Adipocyte (in vitro differentiated cells): Measurements from ENCODE around the gene ARSK.
A peak's percentile ranks its signal among the peaks of the same experiment; 100 is the strongest.

ENCODE experiments used
- DNase-seq: peaks from one replicate; pipeline ENCODE4 v3.0.0-alpha.2; 2015; ENCODE audit warnings: low read depth
- H3K27me3 ChIP-seq: replicated peaks from 2 replicates; pipeline ENCODE4 v1.7.0; 2013; ENCODE audit warnings: mild to moderate bottlenecking, low read length, moderate library complexity; ENCODE audit not compliant: control insufficient read depth, insufficient read depth
- H3K36me3 ChIP-seq: 2 replicates; pipeline ENCODE4 v1.7.0; 2013; ENCODE audit warnings: low read length, mild to moderate bottlenecking, moderate library complexity; ENCODE audit not compliant: control insufficient read depth, insufficient read depth, severe bottlenecking
- H3K4me1 ChIP-seq: 2 replicates; pipeline ENCODE4 v1.7.0; 2013; ENCODE audit warnings: mild to moderate bottlenecking, low read length, moderate library complexity; ENCODE audit not compliant: control insufficient read depth, insufficient read depth
- H3K4me3 ChIP-seq: 2 replicates; pipeline ENCODE4 v1.7.0; 2013; ENCODE audit warnings: mild to moderate bottlenecking, low read length, moderate library complexity
- H3K9ac ChIP-seq: 2 replicates; pipeline ENCODE4 v1.7.0; 2013; ENCODE audit warnings: mild to moderate bottlenecking, low read length, moderate library complexity
- H3K9me3 ChIP-seq: 2 replicates; pipeline ENCODE4 v1.7.0; 2013; ENCODE audit warnings: mild to moderate bottlenecking, low read length, moderate library complexity; ENCODE audit not compliant: control insufficient read depth

The ARSK gene

DNA sequence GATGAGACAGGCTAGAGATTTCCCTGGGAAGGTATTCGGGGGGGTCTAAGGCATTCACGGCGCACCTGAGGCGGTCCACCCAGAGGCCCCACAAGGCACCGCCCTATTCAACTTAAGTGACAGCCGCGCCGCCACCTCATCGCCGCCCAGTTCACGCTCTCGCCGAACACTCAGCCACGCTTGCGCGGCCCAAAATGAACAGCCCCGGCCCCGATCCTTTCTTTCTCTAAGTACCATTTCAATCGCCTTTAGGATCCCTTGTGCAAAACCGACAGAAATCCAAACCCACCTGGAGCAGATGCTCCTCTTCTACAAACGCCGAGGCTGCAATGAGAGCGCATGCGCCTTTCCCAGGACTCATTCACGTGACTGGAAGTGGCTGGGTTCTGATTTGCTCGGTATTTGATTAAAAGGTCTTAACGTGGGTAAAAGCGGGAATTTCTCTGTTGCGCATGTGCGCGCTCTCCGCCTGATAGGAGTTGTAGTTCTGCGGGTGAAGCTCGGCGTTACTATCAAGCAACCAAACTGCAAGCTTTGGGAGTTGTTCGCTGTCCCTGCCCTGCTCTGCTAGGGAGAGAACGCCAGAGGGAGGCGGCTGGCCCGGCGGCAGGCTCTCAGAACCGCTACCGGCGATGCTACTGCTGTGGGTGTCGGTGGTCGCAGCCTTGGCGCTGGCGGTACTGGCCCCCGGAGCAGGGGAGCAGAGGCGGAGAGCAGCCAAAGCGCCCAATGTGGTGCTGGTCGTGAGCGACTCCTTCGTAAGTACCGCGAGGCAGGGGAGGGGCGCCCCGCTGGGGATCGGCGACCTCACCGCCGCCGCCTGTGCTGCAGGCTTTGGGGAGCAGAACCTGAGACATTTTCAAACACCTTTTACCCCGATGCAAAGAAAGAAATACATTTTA is at the start of gene ARSK, which contains the start of gene SKIC3:
Gene ARSK (plus strand): TSS at position 455 of the 902 bp plus-strand sequence. CDS start 178 bp downstream, at position 633.
Gene SKIC3 (minus strand): TSS at position 331 of the 902 bp plus-strand sequence. CDS start 7,827 bp downstream, outside the sequence.
- peaks cover 22% of the 10 kb centered on the region for H3K4me1 ChIP-seq

GRCh38 chr5:95508550-95508949 is 46.4 kb upstream of the ARSK start:
- Histone ChIP-seq H3K27me3 (no peaks in the 10 kb centered on the region), H3K4me3 (no peak overlapping the region), H3K36me3 (peaks cover 88% of the 10 kb centered on the region), H3K9ac (no peak overlapping the region), H3K4me1 (no peaks in the 10 kb centered on the region), H3K9me3 (no peaks in the 10 kb centered on the region)
- no peak for DNase-seq

More for the DNA sequence above, at the start of gene ARSK, which contains the start of gene SKIC3:
- Histone ChIP-seq H3K9me3 (no peaks in the 10 kb centered on the region), H3K4me3 (peak within 1 kb of the TSS; percentile 87), H3K27me3 (no peaks in the 10 kb centered on the region), H3K36me3 (peaks cover 12% of the 10 kb centered on the region), H3K9ac (peak within 1 kb of the TSS; percentile 88)
- peak; percentile 99 for DNase-seq

- H3K36me3 ChIP-seq, result peaks cover 97% of the 10 kb centered on the region
Measured at GRCh38 chr5:95511606-95512005, 43.3 kb upstream of the ARSK start.

GRCh38 chr5:95518417-95518816 is 36.5 kb upstream of the ARSK start:
- DNase-seq, result no peak
- H3K9me3 ChIP-seq, result no peaks in the 10 kb centered on the region

More at GRCh38 chr5:95511606-95512005, 43.3 kb upstream of the ARSK start:
- Histone ChIP-seq H3K9me3 (no peaks in the 10 kb centered on the region), H3K4me1 (peaks cover 5% of the 10 kb centered on the region), H3K9ac (no peak overlapping the region), H3K27me3 (no peaks in the 10 kb centered on the region), H3K4me3 (no peak overlapping the region)
- no peak for DNase-seq

GRCh38 chr5:95519151-95519550 is 35.8 kb upstream of the ARSK start:
- Histone ChIP-seq H3K9ac (no peak overlapping the region), H3K4me3 (no peak overlapping the region), H3K36me3 (peaks cover 95% of the 10 kb centered on the region), H3K27me3 (no peaks in the 10 kb centered on the region), H3K4me1 (peaks cover 9% of the 10 kb centered on the region), H3K9me3 (no peaks in the 10 kb centered on the region)
- no peak for DNase-seq

More at GRCh38 chr5:95518417-95518816, 36.5 kb upstream of the ARSK start:
- Histone ChIP-seq H3K36me3 (peaks cover 95% of the 10 kb centered on the region), H3K4me3 (no peak overlapping the region), H3K27me3 (no peaks in the 10 kb centered on the region), H3K4me1 (peaks cover 9% of the 10 kb centered on the region), H3K9ac (no peak overlapping the region)

DNA sequence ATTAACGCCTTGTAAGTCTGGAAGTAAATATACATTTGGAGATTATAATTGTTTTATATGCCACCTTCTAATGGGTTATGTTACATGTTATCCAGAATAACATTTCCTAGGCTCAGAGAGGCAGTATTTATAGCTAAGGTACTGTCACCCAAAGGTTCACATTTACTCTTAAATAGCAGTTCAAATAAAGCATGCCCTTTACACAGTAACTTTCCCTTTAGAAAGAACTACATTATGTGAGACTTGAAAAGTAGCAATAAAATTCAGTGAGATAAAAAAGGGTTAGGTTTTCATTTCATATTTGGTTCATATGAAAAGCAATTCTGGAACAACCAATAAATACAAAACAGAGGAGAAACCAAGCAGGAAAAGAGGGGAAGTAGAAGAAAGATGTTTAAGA is 35.2 kb upstream of the ARSK start:
- Histone ChIP-seq H3K27me3 (no peaks in the 10 kb centered on the region), H3K4me3 (no peak overlapping the region), H3K9me3 (no peaks in the 10 kb centered on the region), H3K4me1 (peaks cover 9% of the 10 kb centered on the region), H3K36me3 (peaks cover 95% of the 10 kb centered on the region), H3K9ac (no peak overlapping the region)
- DNase-seq, result no peak

- DNase-seq, result no peak
- Histone ChIP-seq H3K36me3 (peaks cover 95% of the 10 kb centered on the region), H3K4me3 (no peak overlapping the region), H3K27me3 (no peaks in the 10 kb centered on the region), H3K4me1 (peaks cover 9% of the 10 kb centered on the region), H3K9me3 (no peaks in the 10 kb centered on the region), H3K9ac (no peak overlapping the region)
Measured at GRCh38 chr5:95520206-95520605, 34.7 kb upstream of the ARSK start.

DNA sequence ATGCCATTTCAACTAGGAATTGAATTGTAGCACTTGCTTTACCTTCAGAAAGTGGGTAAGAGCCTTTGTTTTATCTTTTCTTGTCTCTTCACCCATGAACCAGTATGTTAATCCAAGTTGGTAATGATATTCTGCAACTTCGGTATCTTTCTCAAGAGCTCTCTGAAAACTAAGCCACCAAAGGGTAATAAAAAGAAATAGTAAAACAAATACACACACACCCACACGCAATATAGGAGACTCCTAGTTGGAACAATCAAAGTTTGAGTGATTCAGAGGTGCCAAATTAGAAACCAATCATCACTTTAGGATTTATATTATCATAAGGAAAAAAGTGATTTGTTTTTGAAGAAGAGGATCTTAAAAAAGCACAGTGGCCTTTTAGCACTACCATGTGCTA is 30.5 kb upstream of the ARSK start:
- H3K27me3 ChIP-seq, result no peaks in the 10 kb centered on the region

GRCh38 chr5:95526871-95527270 is 28.0 kb upstream of the ARSK start:
- DNase-seq, result peak; percentile 21
- Histone ChIP-seq H3K27me3 (no peaks in the 10 kb centered on the region), H3K4me3 (no peak overlapping the region)

More for the DNA sequence above, 30.5 kb upstream of the ARSK start:
- H3K36me3 ChIP-seq, result peaks cover 95% of the 10 kb centered on the region
- peaks cover 3% of the 10 kb centered on the region for H3K4me1 ChIP-seq
- H3K4me3 ChIP-seq, result no peak overlapping the region
- H3K9me3 ChIP-seq, result no peaks in the 10 kb centered on the region
- no peak overlapping the region for H3K9ac ChIP-seq
- no peak for DNase-seq

DNA sequence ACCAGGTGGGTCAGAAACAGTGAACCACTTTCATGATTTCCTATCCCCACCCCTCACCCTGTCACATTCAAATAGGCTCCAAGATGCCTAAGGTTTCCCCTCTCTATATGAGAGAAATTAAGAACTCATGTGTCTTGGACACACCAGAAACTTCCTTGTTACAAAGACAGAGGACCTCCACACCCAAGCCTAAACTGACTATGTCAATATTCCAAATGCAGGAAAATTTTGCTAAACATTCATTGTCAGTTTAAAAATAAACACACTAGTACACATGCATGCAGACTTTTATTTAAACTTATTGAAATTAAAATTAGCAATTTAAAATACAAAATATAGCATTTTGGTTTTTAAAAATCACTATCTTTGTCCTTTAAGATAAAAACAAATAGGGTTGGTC is 26.3 kb upstream of the ARSK start:
- Histone ChIP-seq H3K36me3 (peaks cover 67% of the 10 kb centered on the region), H3K27me3 (no peaks in the 10 kb centered on the region), H3K4me1 (peaks cover 28% of the 10 kb centered on the region), H3K9ac (no peak overlapping the region), H3K4me3 (no peak overlapping the region), H3K9me3 (no peaks in the 10 kb centered on the region)
- no peak for DNase-seq

More at GRCh38 chr5:95526871-95527270, 28.0 kb upstream of the ARSK start:
- H3K9me3 ChIP-seq, result no peaks in the 10 kb centered on the region
- no peak overlapping the region for H3K9ac ChIP-seq
- peaks cover 14% of the 10 kb centered on the region for H3K4me1 ChIP-seq
- peaks cover 79% of the 10 kb centered on the region for H3K36me3 ChIP-seq

- H3K4me1 ChIP-seq, result peaks cover 29% of the 10 kb centered on the region
- no peaks in the 10 kb centered on the region for H3K9me3 ChIP-seq
- peak; percentile 54 for DNase-seq
- H3K27me3 ChIP-seq, result no peaks in the 10 kb centered on the region
- no peak overlapping the region for H3K4me3 ChIP-seq
- peaks cover 48% of the 10 kb centered on the region for H3K36me3 ChIP-seq
- H3K9ac ChIP-seq, result no peak overlapping the region
Measured at GRCh38 chr5:95530416-95530815, 24.5 kb upstream of the ARSK start.
